ENCODE measurements around the gene USP40. TPM values are rescaled to one million over a fixed set of nuclear protein-coding genes. Genes with fewer than 3 reads are reported as not detected.

The USP40 gene
- total and polyA plus RNA-seq, 2 of the 8 experiments (the other 6 are each of a cell fraction or from before 2014, with no cell fraction given): 12.0 to 15.7 TPM

Other genes starting within 250 kb of the USP40 start
- gene DGKD, start 212.3 kb downstream of the USP40 start, total RNA-seq (2021; fragmentation: NEBNext Ultra II Directional; extraction: Animal tissue kit (Norgen Biotek cat#: 25700)): 30.9 and 31.3 TPM in 2 replicates
- gene DGKD, start 212.3 kb downstream of the USP40 start, polyA plus RNA-seq (2011; rRNA removed): 7.7 and 16.6 TPM in 2 replicates
- gene UGT1A8, start 50.9 kb upstream of the USP40 start, total RNA-seq (2021; fragmentation: NEBNext Ultra II Directional; extraction: Animal tissue kit (Norgen Biotek cat#: 25700)): not detected in 2 replicates
- 0.03 TPM in 1 of 2 replicates, not detected in the other for gene UGT1A8, start 50.9 kb upstream of the USP40 start, polyA plus RNA-seq (2011; rRNA removed)
- not detected in 2 replicates for gene UGT1A10, start 69.7 kb upstream of the USP40 start, total RNA-seq (2021; fragmentation: NEBNext Ultra II Directional; extraction: Animal tissue kit (Norgen Biotek cat#: 25700))
- gene UGT1A10, start 69.7 kb upstream of the USP40 start, polyA plus RNA-seq (2011; rRNA removed): not detected in 2 replicates
- gene UGT1A9, start 105.1 kb upstream of the USP40 start, total RNA-seq (2021; fragmentation: NEBNext Ultra II Directional; extraction: Animal tissue kit (Norgen Biotek cat#: 25700)): not detected in 2 replicates
- gene UGT1A9, start 105.1 kb upstream of the USP40 start, polyA plus RNA-seq (2011; rRNA removed): not detected in 2 replicates
- not detected in 2 replicates for gene UGT1A7, start 115.1 kb upstream of the USP40 start, total RNA-seq (2021; fragmentation: NEBNext Ultra II Directional; extraction: Animal tissue kit (Norgen Biotek cat#: 25700))
- gene UGT1A7, start 115.1 kb upstream of the USP40 start, polyA plus RNA-seq (2011; rRNA removed): not detected in 2 replicates
- not detected in 2 replicates for gene UGT1A6, start 126.1 kb upstream of the USP40 start, total RNA-seq (2021; fragmentation: NEBNext Ultra II Directional; extraction: Animal tissue kit (Norgen Biotek cat#: 25700))
- gene UGT1A6, start 126.1 kb upstream of the USP40 start, polyA plus RNA-seq (2011; rRNA removed): not detected in 2 replicates
- not detected in 2 replicates for gene UGT1A5, start 146.1 kb upstream of the USP40 start, total RNA-seq (2021; fragmentation: NEBNext Ultra II Directional; extraction: Animal tissue kit (Norgen Biotek cat#: 25700))
- not detected in 2 replicates for gene UGT1A5, start 146.1 kb upstream of the USP40 start, polyA plus RNA-seq (2011; rRNA removed)
- gene UGT1A4, start 152.0 kb upstream of the USP40 start, total RNA-seq (2021; fragmentation: NEBNext Ultra II Directional; extraction: Animal tissue kit (Norgen Biotek cat#: 25700)): not detected in 2 replicates
- not detected in 2 replicates for gene UGT1A4, start 152.0 kb upstream of the USP40 start, polyA plus RNA-seq (2011; rRNA removed)
- not detected in 2 replicates for gene UGT1A3, start 162.3 kb upstream of the USP40 start, total RNA-seq (2021; fragmentation: NEBNext Ultra II Directional; extraction: Animal tissue kit (Norgen Biotek cat#: 25700))
- gene UGT1A3, start 162.3 kb upstream of the USP40 start, polyA plus RNA-seq (2011; rRNA removed): not detected in 2 replicates
- not detected in 2 replicates for gene UGT1A1, start 193.5 kb upstream of the USP40 start, total RNA-seq (2021; fragmentation: NEBNext Ultra II Directional; extraction: Animal tissue kit (Norgen Biotek cat#: 25700))
- not detected in 2 replicates for gene UGT1A1, start 193.5 kb upstream of the USP40 start, polyA plus RNA-seq (2011; rRNA removed)
- not detected in 2 replicates for gene MROH2A, start 211.5 kb upstream of the USP40 start, total RNA-seq (2021; fragmentation: NEBNext Ultra II Directional; extraction: Animal tissue kit (Norgen Biotek cat#: 25700))
- not detected in 2 replicates for gene MROH2A, start 211.5 kb upstream of the USP40 start, polyA plus RNA-seq (2011; rRNA removed)